GM12891 (cell line): Measurements from ENCODE around the gene RCOR3.
"Not testable (repeated sequence)": the region's sequence is repeated elsewhere in the genome, so short reads cannot be mapped to it uniquely, and the experiment has no call there.

Source experiments
- POLR2A ChIP-seq: IDR thresholded peaks from 2 replicates; pipeline ENCODE4 v1.6.1; 2011; ENCODE audit warnings: low read depth, low read length, control low read depth
- POLR2AphosphoS5 ChIP-seq: IDR thresholded peaks from 2 replicates; pipeline ENCODE4 v1.6.1; 2011; ENCODE audit warnings: low read depth, low read length, control low read depth
- SPI1 ChIP-seq: IDR thresholded peaks from 2 replicates; pipeline ENCODE4 v1.6.1; 2011; ENCODE audit warnings: low read depth, low read length, control low read depth
- TAF1 ChIP-seq: IDR thresholded peaks from 2 replicates; pipeline ENCODE4 v1.6.1; 2011; ENCODE audit warnings: low read depth, low read length, control low read depth

- TF ChIP-seq TAF1, POLR2A, POLR2AphosphoS5, SPI1: not testable (repeated sequence)
Measured at GRCh38 chr1:211249611-211250010, 9.6 kb upstream of the RCOR3 start.
